Esophagus squamous epithelium (tissue), 4 donors: Measurements from ENCODE around the gene FAP.

Source experiments
- CTCF ChIP-seq, 6 experiments: fragments of 450-650 bp in 4 of 6; fragments of 200-600 bp in 2 of 6; sonication (generic) in 2 of 6; IDR thresholded peaks; one replicate each; pipeline ENCODE4 v1.5.1; 2016 to 2019; ENCODE audit warnings: antibody characterized with exemption in 6 of 6, mild to moderate bottlenecking in 4 of 6, moderate library complexity in 4 of 6
- POLR2A ChIP-seq, 4 donors: fragments of 450-650 bp; IDR thresholded peaks; one replicate each; pipeline ENCODE4 v1.6.1; 2017; ENCODE audit warnings: antibody characterized with exemption in 4 of 4, mild to moderate bottlenecking in 4 of 4, moderate library complexity in 3 of 4

GRCh38 chr2:162243715-162244114 lies 470 bp upstream of the FAP start:
- TF ChIP-seq CTCF (IDR thresholded peaks at IDR 0.05) (no peak), POLR2A (IDR thresholded peaks at IDR 0.05) (no peak)
